ENCODE measurements around the gene INF2. TPM values are rescaled to one million over a fixed set of nuclear protein-coding genes. Genes with fewer than 3 reads are reported as not detected.
A peak's percentile ranks its signal among the peaks of the same experiment; 100 is the strongest.

Gene INF2
- total and polyA plus RNA-seq, 2 experiments from 2014 or later, result 23.0 to 53.3 TPM

DNA sequence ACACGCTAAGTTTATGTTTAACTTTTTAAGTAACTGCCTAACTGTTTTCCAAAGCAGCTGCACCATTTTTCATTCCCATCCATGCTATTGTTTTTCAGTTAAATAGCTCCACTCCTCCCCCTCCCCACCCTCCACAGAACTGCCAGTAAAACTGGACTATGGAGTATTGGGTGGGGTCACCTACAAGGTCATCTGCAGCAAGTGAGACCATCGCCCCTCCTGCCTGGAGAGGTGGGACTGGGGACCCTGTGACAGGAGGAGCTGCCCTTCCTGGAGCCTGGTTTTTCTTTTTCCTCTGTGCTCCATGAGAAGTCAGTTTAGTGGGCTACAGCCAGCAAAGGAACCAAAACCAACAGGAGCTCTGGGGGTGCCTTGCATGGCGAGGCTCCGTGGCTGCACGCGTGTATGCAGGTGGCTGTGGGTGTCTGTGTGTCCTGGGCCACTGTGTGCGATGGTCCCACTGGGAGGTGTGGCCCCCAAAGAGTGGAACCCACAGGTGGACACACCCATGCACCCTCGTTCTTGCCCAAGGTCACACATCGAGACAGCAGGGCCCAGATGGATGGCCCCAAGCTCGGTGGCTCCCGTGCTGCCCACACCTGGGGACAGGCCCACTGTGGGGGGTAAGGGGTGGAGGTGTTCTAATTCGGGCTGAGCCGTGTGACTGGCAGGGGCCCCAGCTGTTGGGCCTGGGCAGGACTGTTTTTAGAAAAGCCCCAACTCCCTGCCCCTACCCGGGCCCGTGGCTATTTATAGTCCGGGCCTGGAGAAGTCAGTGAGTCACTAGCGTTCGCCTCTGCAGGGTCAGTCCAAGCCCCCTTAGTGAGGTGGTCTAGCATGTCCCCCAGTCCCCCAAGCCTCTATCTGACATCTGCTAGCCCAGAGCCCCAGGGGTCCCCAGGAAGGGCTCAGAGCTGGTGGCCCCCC lies 32.4 kb downstream of the INF2 start:
- Histone ChIP-seq H3K27me3 (replicated peaks; ENCODE audit: insufficient read depth) (no peaks in the 10 kb centered on the region), H3K4me3 (no peak overlapping the region), H3F3A (ENCODE audit: insufficient read depth) (no peaks in the 10 kb centered on the region), H4K20me1 (ENCODE audit: insufficient read depth) (no peaks in the 10 kb centered on the region), H3K9me3 (ENCODE audit: low read depth) (no peaks in the 10 kb centered on the region), H3K9me2 (ENCODE audit: insufficient read depth) (no peaks in the 10 kb centered on the region), H2AFZ (no peak overlapping the region), H3K36me3 (ENCODE audit: low read depth) (no peaks in the 10 kb centered on the region), H3K4me1 (ENCODE audit: insufficient read depth) (peaks cover 8% of the 10 kb centered on the region; the same call in 1 of the 2 replicates), H3K9ac (no peak overlapping the region), H3K4me2 (ENCODE audit: unreplicated experiment) (no peak overlapping the region), H3K79me2 (ENCODE audit: insufficient read depth) (no peaks in the 10 kb centered on the region), H3K27ac (no peak overlapping the region)
- DNase-seq, result peak; percentile 27
- in situ Hi-C loops (cut with MboI), result no loop called here
- no peak for TF ChIP-seq EZH2 (IDR thresholded peaks at IDR 0.05; ENCODE audit: insufficient read depth, poor library complexity, severe bottlenecking)
- TF ChIP-seq EZH2phosphoT487 (IDR thresholded peaks at IDR 0.05; ENCODE audit: insufficient read depth, low read depth), result no peak
- 84 to 85% methylated on average over 17 to 18 of the region's 18 CpGs for WGBS, 2 experiments (ENCODE audit: low coverage in 1 of 2, low lambda C conversion rate in 2 of 2, missing lambda C conversion rate in 2 of 2)

DNA sequence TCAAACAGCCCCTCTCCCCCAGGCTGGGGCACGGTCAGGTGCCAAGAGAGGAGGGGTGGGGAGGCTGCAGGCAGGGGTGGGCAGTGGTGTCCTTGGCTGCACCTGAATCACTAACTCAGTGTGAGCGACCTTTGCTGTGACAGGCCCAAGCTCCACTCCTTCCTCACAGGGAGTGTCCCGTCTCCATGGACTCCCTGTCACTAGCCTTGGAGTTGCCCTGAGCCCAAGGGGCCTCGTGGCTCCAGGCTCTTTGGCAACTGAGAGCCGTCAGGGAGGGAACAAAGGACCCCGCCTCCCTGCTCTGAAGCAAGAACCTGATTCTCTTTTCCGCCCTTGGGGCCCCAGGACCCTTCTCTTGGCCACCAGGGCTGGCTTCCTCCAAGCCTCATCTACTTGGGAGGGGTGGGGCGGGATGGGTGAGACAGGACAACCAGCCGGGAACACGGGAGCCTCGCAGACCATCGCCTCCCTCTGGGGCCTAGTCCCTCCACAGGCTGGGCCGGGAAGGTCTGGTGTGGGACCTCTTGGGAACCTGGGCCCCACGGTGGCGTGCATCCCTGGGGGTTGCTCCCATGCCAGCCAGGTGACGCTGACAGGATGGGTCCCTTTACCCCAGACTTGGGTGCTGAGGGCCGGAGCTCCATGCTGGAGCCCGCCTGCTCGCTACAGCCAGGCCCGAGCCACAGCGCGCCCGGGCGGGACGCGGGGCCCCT lies 33.7 kb downstream of the INF2 start:
- Histone ChIP-seq H3K4me2 (ENCODE audit: unreplicated experiment) (no peak overlapping the region), H3K79me2 (ENCODE audit: insufficient read depth) (no peaks in the 10 kb centered on the region), H3K4me1 (ENCODE audit: insufficient read depth) (peaks cover 8% of the 10 kb centered on the region; the same call in 1 of the 2 replicates), H4K20me1 (ENCODE audit: insufficient read depth) (no peaks in the 10 kb centered on the region), H3K9ac (no peak overlapping the region), H3K27me3 (replicated peaks; ENCODE audit: insufficient read depth) (no peaks in the 10 kb centered on the region), H3F3A (ENCODE audit: insufficient read depth) (no peaks in the 10 kb centered on the region), H3K27ac (no peak overlapping the region), H3K9me3 (ENCODE audit: low read depth) (no peaks in the 10 kb centered on the region), H3K4me3 (no peak overlapping the region), H2AFZ (no peak overlapping the region), H3K36me3 (ENCODE audit: low read depth) (no peaks in the 10 kb centered on the region), H3K9me2 (ENCODE audit: insufficient read depth) (no peaks in the 10 kb centered on the region)
- no peak for TF ChIP-seq EZH2 (IDR thresholded peaks at IDR 0.05; ENCODE audit: insufficient read depth, poor library complexity, severe bottlenecking)
- no peak for TF ChIP-seq EZH2phosphoT487 (IDR thresholded peaks at IDR 0.05; ENCODE audit: insufficient read depth, low read depth)
- no peak for DNase-seq
- in situ Hi-C loops (cut with MboI), result no loop called here
- WGBS, 2 experiments (ENCODE audit: low coverage in 1 of 2, low lambda C conversion rate in 2 of 2, missing lambda C conversion rate in 2 of 2), result 65% methylated on average over 24 of the region's 26 CpGs

DNA sequence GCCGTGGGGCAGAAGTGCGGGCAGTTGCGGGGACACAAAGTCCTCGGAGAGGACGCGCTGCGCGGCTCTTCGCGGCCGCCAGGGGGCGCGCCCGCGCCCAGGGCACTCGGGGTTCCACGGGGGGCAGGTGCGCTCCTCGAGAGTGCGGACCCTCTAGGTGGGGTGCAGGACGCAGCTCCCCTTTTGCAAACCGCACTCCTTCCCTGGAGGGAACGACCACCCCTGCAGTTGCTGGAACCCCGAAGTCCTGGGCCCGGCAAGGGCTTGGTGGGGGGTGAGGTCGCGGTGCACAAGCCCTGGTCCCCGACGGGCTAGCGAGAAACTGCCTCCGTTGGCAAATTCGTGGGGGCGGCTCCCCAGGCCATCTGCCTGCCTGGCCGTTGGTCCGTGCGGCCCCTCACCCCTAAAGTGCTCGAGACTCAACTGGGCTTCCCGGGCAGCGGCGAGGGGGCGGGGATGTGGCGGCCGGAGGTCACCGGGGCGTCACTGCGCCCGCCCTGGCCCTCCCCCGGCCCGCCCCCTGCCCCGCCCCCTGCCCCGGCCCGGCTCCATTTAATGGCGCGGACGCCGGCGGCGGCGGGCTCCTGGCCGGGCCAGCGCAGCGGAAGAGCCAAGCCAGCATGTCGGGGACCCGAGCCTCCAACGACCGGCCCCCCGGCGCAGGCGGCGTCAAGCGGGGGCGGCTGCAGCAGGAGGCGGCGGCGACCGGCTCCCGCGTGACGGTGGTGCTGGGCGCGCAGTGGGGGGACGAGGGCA lies 34.4 kb downstream of the INF2 start, which contains the start of gene ADSS1:
TSS of gene ADSS1 (plus strand) at position 579 of the 756 bp plus-strand sequence. CDS start at position 621, 42 bp downstream.
- Histone ChIP-seq H3K9me3 (ENCODE audit: low read depth) (no peaks in the 10 kb centered on the region), H3K27me3 (replicated peaks; ENCODE audit: insufficient read depth) (no peaks in the 10 kb centered on the region), H3K79me2 (ENCODE audit: insufficient read depth) (no peaks in the 10 kb centered on the region), H3F3A (ENCODE audit: insufficient read depth) (no peaks in the 10 kb centered on the region), H3K4me2 (ENCODE audit: unreplicated experiment) (peak within 1 kb of the TSS; percentile 60), H3K9me2 (ENCODE audit: insufficient read depth) (no peaks in the 10 kb centered on the region), H4K20me1 (ENCODE audit: insufficient read depth) (no peaks in the 10 kb centered on the region), H3K9ac (peak within 1 kb of the TSS; percentile 51), H3K4me1 (ENCODE audit: insufficient read depth) (peaks cover 8% of the 10 kb centered on the region; the same call in 1 of the 2 replicates), H3K27ac (no peak within 1 kb of the TSS), H2AFZ (no peak within 1 kb of the TSS), H3K36me3 (ENCODE audit: low read depth) (no peaks in the 10 kb centered on the region), H3K4me3 (peak within 1 kb of the TSS; percentile 69)
- in situ Hi-C loops (cut with MboI), result no loop called here
- DNase-seq, result peak; percentile 68
- 4 to 5% methylated on average over 52 to 57 of the region's 82 CpGs for WGBS, 2 experiments (ENCODE audit: low coverage in 1 of 2, low lambda C conversion rate in 2 of 2, missing lambda C conversion rate in 2 of 2)
- no peak for TF ChIP-seq EZH2 (IDR thresholded peaks at IDR 0.05; ENCODE audit: insufficient read depth, poor library complexity, severe bottlenecking)
- no peak for TF ChIP-seq EZH2phosphoT487 (IDR thresholded peaks at IDR 0.05; ENCODE audit: insufficient read depth, low read depth)

All from GM23248 (cell line).